GM23248 (cell line): Measurements from ENCODE around the gene BRME1.

ENCODE experiments used
- EZH2 ChIP-seq: fragments of 200-600 bp; sonication (generic); IDR thresholded peaks from 2 replicates; pipeline ENCODE4 v1.6.1; 2018; ENCODE audit warnings: antibody characterized with exemption, mild to moderate bottlenecking; ENCODE audit not compliant: insufficient read depth, poor library complexity, severe bottlenecking
- EZH2phosphoT487 ChIP-seq: fragments of 200-600 bp; sonication (generic); IDR thresholded peaks from 2 replicates; pipeline ENCODE4 v1.6.1; 2018; ENCODE audit warnings: antibody characterized with exemption, moderate library complexity, mild to moderate bottlenecking, low read depth; ENCODE audit not compliant: insufficient read depth

DNA sequence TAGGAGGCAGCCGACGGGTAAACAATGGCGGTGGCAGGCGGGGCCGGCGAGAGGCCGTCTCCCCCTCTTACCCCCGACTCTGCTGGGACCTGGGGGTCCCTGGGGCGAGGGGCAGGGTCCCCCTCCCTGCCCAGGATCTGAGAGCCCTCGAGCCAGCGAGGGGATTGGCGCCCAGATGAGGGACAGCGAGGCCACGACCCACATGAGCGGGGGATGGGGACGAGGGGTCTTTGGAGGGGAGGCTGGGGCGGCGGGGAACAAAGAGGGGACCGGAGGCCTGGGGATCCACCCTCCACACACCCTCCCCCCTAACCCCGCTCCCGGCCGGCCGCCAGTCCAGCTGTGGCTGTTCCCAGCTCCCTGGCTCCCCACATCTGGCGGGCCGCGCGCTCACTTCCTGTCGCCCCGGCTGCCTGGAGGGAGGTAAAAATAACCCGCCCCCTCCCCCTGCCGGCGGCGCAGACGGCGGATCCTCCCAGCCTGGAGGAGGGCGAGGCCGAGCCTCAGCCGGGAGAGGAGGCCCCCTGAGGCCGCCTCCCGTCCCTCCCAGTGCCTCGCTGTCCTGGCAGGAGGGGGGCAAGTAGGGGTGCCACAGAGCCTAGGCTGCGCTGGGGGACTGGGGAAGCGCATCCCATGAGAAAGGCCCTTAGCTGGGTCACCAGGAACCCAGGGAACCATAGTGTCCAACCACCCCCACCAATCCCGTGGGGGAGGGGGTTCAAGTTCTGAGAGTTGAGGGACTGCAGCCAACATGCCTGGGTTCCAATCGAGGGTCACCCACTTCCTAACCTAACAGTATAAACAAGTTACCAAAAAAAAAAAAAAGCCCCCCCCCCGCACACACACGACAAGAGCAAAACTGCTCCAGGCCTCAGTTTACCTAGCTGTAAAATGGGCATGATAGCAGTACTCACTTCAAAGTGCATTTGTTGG lies 58.2 kb downstream of the BRME1 start:
- no peak for TF ChIP-seq EZH2
- no peak for TF ChIP-seq EZH2phosphoT487
